K562 treated with DMSO at 1 percent for 4 hours (cell line): ENCODE results near the gene COPS6. TPM values are rescaled to one million over a fixed set of nuclear protein-coding genes. Genes with fewer than 3 reads are reported as not detected.

ENCODE experiments used
- total RNA-seq: library from RNA; unstranded; fragments of 300-600 nt; gene quantifications from 2 replicates; pipeline ENCODE4 v1.2.3, GENCODE V29; 2022; ENCODE audit not compliant: insufficient read depth

The COPS6 gene
- total RNA-seq, result 158 and 176 TPM in 2 replicates

DNA sequence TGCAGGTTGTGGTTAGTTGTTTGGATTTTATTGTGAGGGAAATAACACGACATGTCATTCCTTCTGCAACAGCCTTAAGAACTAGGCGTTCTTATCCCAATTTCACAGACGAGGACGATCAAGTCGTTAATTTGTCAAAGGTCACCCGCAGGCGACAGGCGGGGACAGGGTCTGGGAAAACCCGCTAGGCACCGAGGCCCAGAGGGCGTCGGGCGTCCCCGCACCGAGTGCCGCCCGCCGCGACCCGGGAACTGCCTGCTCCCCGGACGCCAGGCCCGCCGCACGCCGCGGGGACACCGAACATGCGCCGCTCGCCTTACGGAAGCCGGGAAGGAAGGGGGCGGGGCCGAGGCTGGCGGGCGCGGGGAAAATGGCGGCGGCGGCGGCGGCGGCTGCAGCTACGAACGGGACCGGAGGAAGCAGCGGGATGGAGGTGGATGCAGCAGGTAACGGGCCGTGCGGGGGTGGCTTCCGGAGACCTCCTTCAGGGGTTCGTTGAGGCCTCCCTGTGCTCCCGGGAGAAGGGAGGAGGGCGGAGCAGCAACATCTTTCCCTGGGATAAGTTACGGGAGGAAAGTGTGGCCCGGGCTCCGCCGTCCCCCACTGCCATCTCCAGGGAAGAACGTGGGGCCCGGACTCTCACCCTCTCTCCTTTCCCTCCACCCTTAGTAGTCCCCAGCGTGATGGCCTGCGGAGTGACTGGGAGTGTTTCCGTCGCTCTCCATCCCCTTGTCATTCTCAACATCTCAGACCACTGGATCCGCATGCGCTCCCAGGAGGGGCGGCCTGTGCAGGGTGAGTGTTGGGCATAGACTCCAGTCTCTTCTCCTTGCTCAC is at the start of gene COPS6:
Gene COPS6 (plus strand): TSS at position 349 of the 837 bp plus-strand sequence. CDS start 22 bp downstream, at position 371.

DNA sequence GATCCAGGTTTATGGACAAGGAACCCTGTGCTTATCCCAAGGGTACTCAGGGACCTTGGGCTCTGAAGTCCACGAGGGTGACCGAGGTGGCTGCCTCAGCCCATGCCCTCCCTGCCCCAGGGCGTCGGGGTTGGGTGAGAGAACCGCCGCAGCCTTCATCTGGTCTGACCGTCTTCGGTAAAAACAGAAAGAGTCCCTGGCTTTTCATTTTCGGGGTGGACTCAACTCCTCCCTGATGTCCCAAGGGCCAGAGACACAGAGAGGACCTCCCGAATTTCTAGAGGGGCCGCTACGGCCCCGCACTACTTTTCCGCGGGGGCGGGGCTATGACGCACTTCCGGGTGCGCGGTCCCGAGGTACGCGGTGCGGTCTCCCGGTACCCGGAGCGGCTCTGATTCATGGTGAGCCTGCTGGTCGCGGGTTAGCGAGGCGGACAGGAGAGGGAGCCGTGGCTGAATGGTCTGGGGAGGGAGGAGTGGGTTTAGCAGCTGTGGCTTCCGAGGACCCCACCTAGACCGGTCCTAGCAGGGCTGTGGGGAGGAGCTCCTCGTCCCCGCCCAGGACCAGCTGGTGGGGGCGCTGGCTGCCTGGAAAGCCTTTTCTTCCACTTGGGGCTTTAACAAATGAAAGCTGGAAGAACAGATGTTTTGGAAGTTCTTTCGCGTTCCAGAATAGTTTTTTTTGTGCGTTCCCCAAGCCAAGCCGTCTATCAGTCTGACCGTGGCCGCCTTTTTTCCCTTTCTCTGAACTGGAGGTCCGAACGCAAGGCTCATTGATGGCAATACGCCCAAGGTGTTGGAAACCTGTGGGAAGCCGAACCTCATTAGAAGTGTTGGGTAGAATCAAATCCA is 39.1 kb upstream of the COPS6 start, which contains the start of gene ZSCAN21:
Gene ZSCAN21 (plus strand): TSS at position 334 of the 851 bp plus-strand sequence. CDS start 7,233 bp downstream, outside the sequence.

DNA sequence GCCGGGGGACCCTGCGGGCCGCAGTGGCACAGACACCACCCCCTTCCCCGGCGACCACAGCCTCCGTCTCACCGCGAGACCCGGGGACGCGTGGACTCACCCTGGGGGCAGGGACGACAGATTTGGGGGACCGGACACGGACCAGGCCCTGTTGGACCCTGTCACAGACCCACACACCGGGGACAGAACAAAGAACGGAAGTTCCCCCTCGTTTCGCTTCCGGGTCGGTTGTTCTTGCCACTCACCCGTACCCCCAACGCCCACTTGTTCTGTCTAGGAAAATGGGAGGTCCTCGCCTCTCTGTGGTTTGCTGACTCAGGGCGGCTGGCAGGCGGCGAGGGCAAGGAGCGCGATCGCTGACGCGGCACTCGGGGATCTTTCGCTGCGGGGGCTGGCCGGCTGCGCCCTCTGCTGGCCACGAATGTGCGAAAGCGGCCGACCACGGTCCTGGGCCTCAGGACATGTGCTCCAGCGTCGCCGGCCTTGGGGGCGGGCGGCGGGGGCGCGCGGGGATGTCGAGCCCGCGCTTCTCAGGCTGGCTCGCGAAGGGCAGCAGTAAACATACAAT is 7.2 kb upstream of the COPS6 start, which contains the start of gene ZNF3:
Gene ZNF3 (minus strand): TSS at position 189 of the 568 bp plus-strand sequence. CDS start 4,366 bp downstream, outside the sequence.

DNA sequence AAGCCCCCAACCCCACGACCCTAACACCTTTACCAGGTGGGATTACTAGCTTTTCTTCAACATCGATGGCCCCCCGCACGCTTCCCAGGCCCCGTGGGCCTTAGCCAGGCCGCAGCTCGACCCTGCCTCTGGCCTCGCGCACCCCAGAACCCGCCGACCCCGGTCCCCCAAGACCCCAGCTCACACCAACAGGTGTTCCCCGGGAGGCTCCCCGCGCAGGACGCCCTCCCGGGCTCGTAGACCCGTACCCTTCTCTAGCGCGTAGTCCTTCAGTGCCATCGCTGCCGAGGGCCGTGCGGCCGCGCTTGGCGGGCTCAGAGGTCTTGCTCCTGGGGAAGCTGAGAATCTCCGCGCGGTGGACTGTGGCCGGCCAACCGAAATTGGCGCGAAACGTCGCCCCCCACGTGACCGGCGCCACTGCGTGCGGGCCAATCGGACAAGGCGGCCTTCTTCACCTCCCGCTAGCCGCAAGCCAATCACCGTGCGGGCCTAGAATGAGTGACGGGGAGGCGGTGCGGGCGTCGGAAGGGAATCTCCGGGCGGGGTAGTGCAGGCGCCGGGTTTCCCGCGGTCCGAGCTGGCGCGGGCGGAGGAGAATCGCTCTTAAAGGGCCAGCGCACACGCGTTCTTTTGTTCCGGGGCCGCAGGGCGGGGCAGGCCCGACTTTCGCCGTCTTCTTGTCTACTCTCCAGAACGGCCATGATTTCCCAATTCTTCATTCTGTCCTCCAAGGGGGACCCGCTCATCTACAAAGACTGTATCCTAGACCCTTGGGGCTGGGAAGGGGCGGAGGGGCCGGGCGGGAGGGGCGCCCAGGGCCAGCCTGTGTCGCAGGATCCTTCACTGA is 12.5 kb downstream of the COPS6 start, which contains the start of the genes AP4M1 and MCM7:
Gene AP4M1 (plus strand): TSS at position 628 of the 847 bp plus-strand sequence. CDS start 72 bp downstream, at position 700.
Gene MCM7 (minus strand): TSS at position 382 of the 847 bp plus-strand sequence. CDS start 103 bp downstream, at position 279.

DNA sequence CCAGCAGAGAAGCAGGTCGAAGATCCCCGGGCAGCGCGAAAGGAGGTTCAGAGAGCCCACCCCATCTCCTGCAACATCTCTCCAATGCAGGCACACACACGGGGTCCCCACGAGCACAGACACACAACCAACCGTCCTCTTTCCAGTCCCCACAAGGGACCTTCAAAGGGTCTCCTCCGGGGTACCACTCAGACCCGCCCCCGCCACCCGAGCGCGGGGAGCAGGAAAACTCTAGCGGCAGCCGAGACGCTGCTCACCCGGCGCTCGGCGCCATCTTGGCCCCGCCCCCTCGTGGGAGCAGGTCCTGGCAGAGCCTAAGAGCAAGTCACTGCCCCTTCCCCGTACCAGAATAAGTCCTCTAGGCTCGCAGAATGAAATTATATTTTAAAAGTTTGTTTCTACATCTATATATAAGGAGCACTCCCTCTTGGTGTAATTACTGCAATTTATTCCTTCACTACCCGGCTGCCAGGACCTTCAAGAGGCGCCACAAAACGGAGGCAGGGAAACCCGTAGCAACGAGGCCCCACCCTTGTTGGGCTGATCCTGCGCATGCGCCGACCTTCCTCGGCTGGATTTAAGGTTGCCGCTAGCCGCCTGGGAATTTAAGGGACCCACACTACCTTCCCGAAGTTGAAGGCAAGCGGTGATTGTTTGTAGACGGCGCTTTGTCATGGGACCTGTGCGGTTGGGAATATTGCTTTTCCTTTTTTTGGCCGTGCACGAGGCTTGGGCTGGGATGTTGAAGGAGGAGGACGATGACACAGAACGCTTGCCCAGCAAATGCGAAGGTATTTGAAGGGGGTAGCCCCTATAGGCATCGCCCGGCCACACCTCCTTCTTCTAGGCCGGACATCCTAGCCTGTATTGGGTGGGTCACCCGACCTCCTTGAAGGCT is 30.6 kb downstream of the COPS6 start, which contains the start of the genes CNPY4 and TAF6:
Gene CNPY4 (plus strand): TSS at position 563 of the 898 bp plus-strand sequence. CDS start 111 bp downstream, at position 674.
Gene TAF6 (minus strand): TSS at position 287 of the 898 bp plus-strand sequence. CDS start 5,149 bp downstream, outside the sequence.

DNA sequence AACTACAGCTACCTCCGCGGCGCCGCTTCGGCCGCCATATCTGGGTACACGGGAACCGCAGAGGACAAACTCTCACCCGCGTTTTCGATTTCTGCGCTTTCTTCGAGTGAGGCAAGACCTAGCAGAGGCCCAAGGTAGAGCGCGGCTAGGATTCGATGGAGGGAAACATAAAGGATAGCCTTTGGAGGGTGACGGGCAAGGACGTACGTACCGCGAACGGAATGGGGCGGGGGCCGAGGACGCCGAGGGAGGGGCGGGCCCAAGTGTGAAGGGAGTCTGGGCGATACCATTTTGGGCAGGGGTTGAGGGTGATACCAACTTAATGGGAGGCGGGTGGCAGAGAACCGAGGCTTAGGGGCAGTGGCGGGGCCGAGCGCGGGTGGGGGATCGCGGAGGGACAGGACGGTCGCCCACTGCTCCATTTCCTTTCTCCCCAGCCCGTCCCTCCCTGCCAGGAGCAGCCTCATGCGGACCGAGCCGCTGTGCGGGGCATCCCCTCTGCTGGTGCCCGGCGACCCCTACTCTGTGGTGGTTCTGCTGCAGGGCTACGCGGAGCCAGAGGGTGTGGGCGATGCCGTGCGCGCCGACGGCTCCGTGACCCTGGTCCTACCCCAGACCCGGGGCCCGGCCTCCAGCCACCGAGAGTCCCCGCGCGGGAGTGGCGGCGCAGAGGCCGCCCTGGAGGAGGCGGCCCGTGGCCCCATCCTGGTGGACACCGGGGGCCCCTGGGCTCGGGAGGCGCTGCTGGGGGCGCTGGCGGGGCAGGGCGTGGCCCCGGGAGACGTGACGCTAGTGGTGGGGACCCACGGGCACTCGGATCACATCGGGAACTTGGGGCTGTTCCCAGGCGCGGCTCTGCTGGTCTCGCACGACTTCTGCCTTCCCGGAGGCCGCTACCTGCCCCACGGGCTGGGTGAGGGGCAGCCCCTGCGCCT is 38.4 kb downstream of the COPS6 start, which contains the start of gene MBLAC1:
Gene MBLAC1 (plus strand): TSS at position 37 of the 935 bp plus-strand sequence. CDS start 429 bp downstream, at position 466.

Other genes with a start within 250 kb of the COPS6 start
- gene OR2AE1, start 211.9 kb upstream of the COPS6 start, total RNA-seq, result not detected in 2 replicates
- gene TRIM4, start 169.4 kb upstream of the COPS6 start, total RNA-seq, result 35.4 and 35.7 TPM in 2 replicates
- not detected in 2 replicates for gene GJC3, start 159.3 kb upstream of the COPS6 start, total RNA-seq
- not detected in 2 replicates for gene AZGP1, start 112.9 kb upstream of the COPS6 start, total RNA-seq
- 15.1 and 17.2 TPM in 2 replicates for gene ZKSCAN1, start 73.4 kb upstream of the COPS6 start, total RNA-seq
- gene ZSCAN21, start 39.2 kb upstream of the COPS6 start, total RNA-seq, result 8.1 and 8.9 TPM in 2 replicates
- 17.9 and 23.2 TPM in 2 replicates for gene ZNF3, start 7.2 kb upstream of the COPS6 start, total RNA-seq
- gene MCM7, start 12.4 kb downstream of the COPS6 start, total RNA-seq, result 544 and 550 TPM in 2 replicates
- 10.1 and 12.3 TPM in 2 replicates for gene AP4M1, start 12.7 kb downstream of the COPS6 start, total RNA-seq
- gene TAF6, start 30.4 kb downstream of the COPS6 start, total RNA-seq, result 83.4 and 94.5 TPM in 2 replicates
- gene CNPY4, start 30.7 kb downstream of the COPS6 start, total RNA-seq, result 4.1 and 6.5 TPM in 2 replicates
- gene MBLAC1, start 38.0 kb downstream of the COPS6 start, total RNA-seq, result 1.5 and 1.9 TPM in 2 replicates
- 305 and 308 TPM in 2 replicates for gene LAMTOR4, start 59.9 kb downstream of the COPS6 start, total RNA-seq
- gene TRAPPC14, start 69.8 kb downstream of the COPS6 start, total RNA-seq, result 15.4 and 28.7 TPM in 2 replicates
- gene GAL3ST4, start 79.6 kb downstream of the COPS6 start, total RNA-seq, result 2.3 and 3.4 TPM in 2 replicates
- 0.82 and 4.1 TPM in 2 replicates for gene GPC2, start 88.4 kb downstream of the COPS6 start, total RNA-seq
- gene STAG3, start 88.9 kb downstream of the COPS6 start, total RNA-seq, result 5.7 TPM in 2 replicates
- gene PVRIG, start 131.0 kb downstream of the COPS6 start, total RNA-seq, result not detected in 2 replicates
- gene SPDYE3, start 218.7 kb downstream of the COPS6 start, total RNA-seq, result 2.6 and 2.8 TPM in 2 replicates